SK-N-SH treated with all-trans-retinoic acid at 6 μM for 48 hours (cell line): ENCODE results near the gene NME7.

ENCODE experiments used
- ESRRG ChIP-seq: fragments of 250-450 bp; sonication (Bioruptor Pico); IDR thresholded peaks from 2 replicates; pipeline ENCODE4 v1.6.1; 2021; ENCODE audit warnings: mild to moderate bottlenecking
- GLIS3 ChIP-seq: fragments of 250-450 bp; sonication (Bioruptor Pico); IDR thresholded peaks from 2 replicates; pipeline ENCODE4 v1.5.0; 2020; ENCODE audit warnings: mild to moderate bottlenecking, moderate library complexity
- POU6F1 ChIP-seq: fragments of 250-450 bp; sonication (Bioruptor Pico); IDR thresholded peaks from 2 replicates; pipeline ENCODE4 v1.8.0; 2021; ENCODE audit warnings: low read depth, mild to moderate bottlenecking, moderate library complexity, borderline replicate concordance
- RARB ChIP-seq: fragments of 250-450 bp; sonication (Bioruptor Pico); IDR thresholded peaks from 2 replicates; pipeline ENCODE4 v1.8.0; 2021; ENCODE audit warnings: mild to moderate bottlenecking, moderate library complexity
- SNAI2 ChIP-seq: fragments of 250-450 bp; sonication (Bioruptor Pico); IDR thresholded peaks from 2 replicates; pipeline ENCODE4 v1.5.0; 2020; ENCODE audit warnings: mild to moderate bottlenecking, moderate library complexity
- ZNF70 ChIP-seq: fragments of 450-650 bp; formaldehyde crosslinking; IDR thresholded peaks from 2 replicates; pipeline ENCODE4 v1.5.0; 2020; ENCODE audit warnings: mild to moderate bottlenecking, moderate library complexity
- ZNF8 ChIP-seq: fragments of 450-650 bp; formaldehyde crosslinking; IDR thresholded peaks from 2 replicates; pipeline ENCODE4 v1.5.0; 2020; ENCODE audit warnings: mild to moderate bottlenecking, moderate library complexity
- TF ChIP-seq, protein P1 (sequence below): fragments of 250-450 bp; sonication (Bioruptor Pico); IDR thresholded peaks from 2 replicates; pipeline ENCODE4 v1.8.0; 2020; ENCODE audit warnings: mild to moderate bottlenecking, moderate library complexity, borderline replicate concordance

DNA sequence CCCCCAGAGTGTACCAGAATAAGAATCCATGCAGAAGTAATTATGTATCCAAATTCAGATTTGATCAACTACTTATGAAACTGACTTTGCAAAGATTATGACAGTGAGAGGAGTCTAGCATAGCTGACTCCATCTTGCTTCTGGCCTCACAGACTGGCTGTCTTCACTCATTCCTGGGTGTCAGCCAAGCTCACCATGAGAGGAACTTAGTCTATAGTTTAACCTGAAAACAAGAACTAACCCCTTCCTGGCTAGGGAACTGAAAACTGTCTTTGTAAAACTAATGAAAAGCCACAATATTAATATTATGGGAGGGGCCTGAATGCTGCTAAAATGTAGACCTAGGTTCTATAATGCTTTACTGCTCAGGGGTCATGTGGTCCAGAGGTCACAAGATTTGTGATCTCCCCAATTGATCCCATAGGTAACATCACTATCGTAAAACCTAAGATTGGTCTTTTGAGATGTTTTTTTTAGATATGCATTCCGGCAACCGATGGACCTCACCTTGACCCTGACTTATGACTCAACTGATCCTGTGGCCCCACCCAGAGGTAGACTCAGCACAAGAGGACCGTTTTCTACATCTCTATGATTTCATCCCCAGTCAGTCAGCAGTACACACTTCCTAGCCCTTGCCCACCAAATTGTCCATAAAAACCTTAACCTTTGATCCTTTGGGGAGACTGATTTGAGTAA lies 206.0 kb downstream of the NME7 start:
- TF ChIP-seq, protein P1, sequence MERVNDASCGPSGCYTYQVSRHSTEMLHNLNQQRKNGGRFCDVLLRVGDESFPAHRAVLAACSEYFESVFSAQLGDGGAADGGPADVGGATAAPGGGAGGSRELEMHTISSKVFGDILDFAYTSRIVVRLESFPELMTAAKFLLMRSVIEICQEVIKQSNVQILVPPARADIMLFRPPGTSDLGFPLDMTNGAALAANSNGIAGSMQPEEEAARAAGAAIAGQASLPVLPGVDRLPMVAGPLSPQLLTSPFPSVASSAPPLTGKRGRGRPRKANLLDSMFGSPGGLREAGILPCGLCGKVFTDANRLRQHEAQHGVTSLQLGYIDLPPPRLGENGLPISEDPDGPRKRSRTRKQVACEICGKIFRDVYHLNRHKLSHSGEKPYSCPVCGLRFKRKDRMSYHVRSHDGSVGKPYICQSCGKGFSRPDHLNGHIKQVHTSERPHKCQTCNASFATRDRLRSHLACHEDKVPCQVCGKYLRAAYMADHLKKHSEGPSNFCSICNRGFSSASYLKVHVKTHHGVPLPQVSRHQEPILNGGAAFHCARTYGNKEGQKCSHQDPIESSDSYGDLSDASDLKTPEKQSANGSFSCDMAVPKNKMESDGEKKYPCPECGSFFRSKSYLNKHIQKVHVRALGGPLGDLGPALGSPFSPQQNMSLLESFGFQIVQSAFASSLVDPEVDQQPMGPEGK = no peak
- TF ChIP-seq ZNF70 (CRISPR knock-in tag) (no peak), ZNF8 (CRISPR knock-in tag) (no peak), RARB (CRISPR knock-in tag) (0 out of 2 replicates have a peak, but pooled peaks have one; percentile 17), GLIS3 (no peak), SNAI2 (CRISPR knock-in tag) (no peak), ESRRG (CRISPR knock-in tag) (no peak), POU6F1 (no peak)
